ENCODE results near the gene GRIA2. TPM values are rescaled to one million over a fixed set of nuclear protein-coding genes. Genes with fewer than 3 reads are reported as not detected.

GRIA2 gene
- total and polyA plus RNA-seq, 4 donors: 0.28 TPM; not detected in 3

DNA sequence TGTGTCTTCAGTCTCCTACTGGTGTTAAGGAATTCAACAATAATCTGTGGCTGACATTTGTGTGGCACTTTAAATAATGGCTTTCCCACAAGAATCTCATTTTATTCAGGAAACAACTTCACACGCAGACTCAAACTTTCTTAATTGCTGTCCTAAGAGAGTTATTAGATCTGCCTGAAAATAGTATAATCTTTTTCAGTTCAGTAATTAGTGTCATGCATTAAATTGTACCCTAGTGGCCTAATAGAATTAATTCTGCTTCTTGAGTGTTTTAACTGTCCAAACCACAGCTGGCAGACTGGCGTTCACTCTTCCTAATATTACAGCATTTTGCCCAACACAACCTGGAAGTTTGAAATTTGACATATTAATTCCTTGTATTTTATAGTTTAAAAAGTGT, 107.1 kb downstream of the GRIA2 start (continued):
- TF ChIP-seq, protein P1, sequence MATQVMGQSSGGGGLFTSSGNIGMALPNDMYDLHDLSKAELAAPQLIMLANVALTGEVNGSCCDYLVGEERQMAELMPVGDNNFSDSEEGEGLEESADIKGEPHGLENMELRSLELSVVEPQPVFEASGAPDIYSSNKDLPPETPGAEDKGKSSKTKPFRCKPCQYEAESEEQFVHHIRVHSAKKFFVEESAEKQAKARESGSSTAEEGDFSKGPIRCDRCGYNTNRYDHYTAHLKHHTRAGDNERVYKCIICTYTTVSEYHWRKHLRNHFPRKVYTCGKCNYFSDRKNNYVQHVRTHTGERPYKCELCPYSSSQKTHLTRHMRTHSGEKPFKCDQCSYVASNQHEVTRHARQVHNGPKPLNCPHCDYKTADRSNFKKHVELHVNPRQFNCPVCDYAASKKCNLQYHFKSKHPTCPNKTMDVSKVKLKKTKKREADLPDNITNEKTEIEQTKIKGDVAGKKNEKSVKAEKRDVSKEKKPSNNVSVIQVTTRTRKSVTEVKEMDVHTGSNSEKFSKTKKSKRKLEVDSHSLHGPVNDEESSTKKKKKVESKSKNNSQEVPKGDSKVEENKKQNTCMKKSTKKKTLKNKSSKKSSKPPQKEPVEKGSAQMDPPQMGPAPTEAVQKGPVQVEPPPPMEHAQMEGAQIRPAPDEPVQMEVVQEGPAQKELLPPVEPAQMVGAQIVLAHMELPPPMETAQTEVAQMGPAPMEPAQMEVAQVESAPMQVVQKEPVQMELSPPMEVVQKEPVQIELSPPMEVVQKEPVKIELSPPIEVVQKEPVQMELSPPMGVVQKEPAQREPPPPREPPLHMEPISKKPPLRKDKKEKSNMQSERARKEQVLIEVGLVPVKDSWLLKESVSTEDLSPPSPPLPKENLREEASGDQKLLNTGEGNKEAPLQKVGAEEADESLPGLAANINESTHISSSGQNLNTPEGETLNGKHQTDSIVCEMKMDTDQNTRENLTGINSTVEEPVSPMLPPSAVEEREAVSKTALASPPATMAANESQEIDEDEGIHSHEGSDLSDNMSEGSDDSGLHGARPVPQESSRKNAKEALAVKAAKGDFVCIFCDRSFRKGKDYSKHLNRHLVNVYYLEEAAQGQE (IDR thresholded peaks at IDR 0.05): no peak
- TF ChIP-seq EGR1 (IDR thresholded peaks at IDR 0.05; ENCODE audit: low read depth in 2 of 2) (no peak), RAD21 (IDR thresholded peaks at IDR 0.05) (no peak)

- Histone ChIP-seq H3K36me3 (ENCODE audit: control insufficient read depth in 4 of 4, insufficient read depth in 3 of 4, low read depth in 1 of 4, low read length in 3 of 4) (no peaks in the 10 kb centered on the region), H3K4me3 (ENCODE audit: low read depth in 1 of 3, low read length in 3 of 3) (no peak overlapping the region), H3K27me3 (ENCODE audit: control insufficient read depth in 4 of 4, insufficient read depth in 4 of 4, low read length in 3 of 4) (no peaks in the 10 kb centered on the region), H3K9ac (ENCODE audit: low read depth in 1 of 2, low read length in 2 of 2) (no peak overlapping the region), H3K4me1 (ENCODE audit: control insufficient read depth in 4 of 4, insufficient read depth in 4 of 4, low read length in 3 of 4) (no peaks in the 10 kb centered on the region), H3K27ac (ENCODE audit: low read depth in 1 of 2, low read length in 2 of 2) (no peak overlapping the region), H3K9me3 (ENCODE audit: control insufficient read depth in 4 of 4, low read length in 3 of 4) (peaks cover 0 to under 1% (median 0%) of the 10 kb centered on the region in 4 donors)
- no peak for DNase-seq (ENCODE audit: low spot score)
- TF ChIP-seq SP1 (IDR thresholded peaks at IDR 0.05): no peak
- TF ChIP-seq, protein P1 (IDR thresholded peaks at IDR 0.05): no peak
- TF ChIP-seq FOXA1 (IDR thresholded peaks at IDR 0.05): no peak
- TF ChIP-seq NR2F2 (IDR thresholded peaks at IDR 0.05): no peak
- no peak for TF ChIP-seq CTCF (IDR thresholded peaks at IDR 0.05; ENCODE audit: low read depth, low read length, missing input control)
- TF ChIP-seq ATF3 (IDR thresholded peaks at IDR 0.05): no peak
- no peak for TF ChIP-seq HNF4G (IDR thresholded peaks at IDR 0.05)
- no peak for TF ChIP-seq TAF1 (conservative IDR thresholded peaks at IDR 0.05)
- TF ChIP-seq HNF4A (conservative IDR thresholded peaks at IDR 0.05): no peak
- TF ChIP-seq FOXA2 (IDR thresholded peaks at IDR 0.05): no peak
- no peak for TF ChIP-seq ZBTB33 (IDR thresholded peaks at IDR 0.05)
- TF ChIP-seq RXRA (IDR thresholded peaks at IDR 0.05): no peak
- TF ChIP-seq YY1 (IDR thresholded peaks at IDR 0.05): no peak
- TF ChIP-seq RAD21 (IDR thresholded peaks at IDR 0.05): no peak
- WGBS: 80% methylated on average over 1 of the region's 1 CpG
Measured at GRCh38 chr4:157357887-157358286, 137.4 kb downstream of the GRIA2 start.
